SK-N-SH treated with all-trans-retinoic acid at 6 μM for 48 hours (cell line): ENCODE data around the gene LRRC51.
"Not testable (repeated sequence)": the region's sequence is repeated elsewhere in the genome, so short reads cannot be mapped to it uniquely, and the experiment has no call there.

ENCODE experiments used
- ATAC-seq: fragments of 200-7000 bp; cut with Tn5 transposase; 3 replicates; pipeline ENCODE4 v1.9.1; 2020; ENCODE audit warnings: mild to moderate bottlenecking, moderate library complexity
- ARNTL ChIP-seq: fragments of 450-650 bp; formaldehyde crosslinking; IDR thresholded peaks from 2 replicates; pipeline ENCODE4 v1.5.0; 2020; ENCODE audit warnings: low read depth, mild to moderate bottlenecking, moderate library complexity, borderline replicate concordance
- BACH2 ChIP-seq: fragments of 250-450 bp; sonication (Bioruptor Pico); IDR thresholded peaks from 2 replicates; pipeline ENCODE4 v1.9.0; 2021; ENCODE audit warnings: mild to moderate bottlenecking, borderline replicate concordance
- CREB5 ChIP-seq: fragments of 250-450 bp; sonication (Bioruptor Pico); IDR thresholded peaks from 2 replicates; pipeline ENCODE4 v1.5.1; 2020; ENCODE audit warnings: low read depth, mild to moderate bottlenecking, moderate library complexity
- CSDC2 ChIP-seq: fragments of 250-450 bp; sonication (Bioruptor Pico); IDR thresholded peaks from 2 replicates; pipeline ENCODE4 v1.5.0; 2020; ENCODE audit warnings: mild to moderate bottlenecking, moderate library complexity
- GLIS3 ChIP-seq: fragments of 250-450 bp; sonication (Bioruptor Pico); IDR thresholded peaks from 2 replicates; pipeline ENCODE4 v1.5.0; 2020; ENCODE audit warnings: mild to moderate bottlenecking, moderate library complexity
- ISL1 ChIP-seq: fragments of 250-450 bp; sonication (Bioruptor Pico); IDR thresholded peaks from 2 replicates; pipeline ENCODE4 v2.1.2; 2022; ENCODE audit warnings: mild to moderate bottlenecking, moderate library complexity
- OSR1 ChIP-seq: fragments of 250-450 bp; sonication (Bioruptor Pico); IDR thresholded peaks from 2 replicates; pipeline ENCODE4 v1.8.0; 2022; ENCODE audit warnings: moderate library complexity, mild to moderate bottlenecking, inconsistent platforms
- PATZ1 ChIP-seq: fragments of 250-450 bp; sonication (Bioruptor Pico); IDR thresholded peaks from 2 replicates; pipeline ENCODE4 v1.8.0; 2020; ENCODE audit warnings: mild to moderate bottlenecking, moderate library complexity, borderline replicate concordance
- POU6F1 ChIP-seq: fragments of 250-450 bp; sonication (Bioruptor Pico); IDR thresholded peaks from 2 replicates; pipeline ENCODE4 v1.8.0; 2021; ENCODE audit warnings: low read depth, mild to moderate bottlenecking, moderate library complexity, borderline replicate concordance
- PPARA ChIP-seq: fragments of 250-450 bp; sonication (Bioruptor Pico); IDR thresholded peaks from 2 replicates; pipeline ENCODE4 v1.5.0; 2020; ENCODE audit warnings: mild to moderate bottlenecking, borderline replicate concordance
- SNAI2 ChIP-seq: fragments of 250-450 bp; sonication (Bioruptor Pico); IDR thresholded peaks from 2 replicates; pipeline ENCODE4 v1.5.0; 2020; ENCODE audit warnings: mild to moderate bottlenecking, moderate library complexity
- TCF4 ChIP-seq: fragments of 250-450 bp; sonication (Bioruptor Pico); IDR thresholded peaks from 2 replicates; pipeline ENCODE4 v1.8.0; 2021; ENCODE audit warnings: mild to moderate bottlenecking, moderate library complexity, borderline replicate concordance
- TOX ChIP-seq: fragments of 250-450 bp; sonication (Bioruptor Pico); IDR thresholded peaks from 2 replicates; pipeline ENCODE4 v1.8.0; 2021; ENCODE audit warnings: mild to moderate bottlenecking, moderate library complexity, borderline replicate concordance
- TSHZ2 ChIP-seq: fragments of 250-450 bp; sonication (Bioruptor Pico); IDR thresholded peaks from 2 replicates; pipeline ENCODE4 v1.5.0; 2020; ENCODE audit warnings: mild to moderate bottlenecking, moderate library complexity
- ZFP3 ChIP-seq: fragments of 250-450 bp; sonication (Bioruptor Pico); IDR thresholded peaks from 2 replicates; pipeline ENCODE4 v1.5.0; 2020; ENCODE audit warnings: mild to moderate bottlenecking, moderate library complexity
- ZFP30 ChIP-seq: fragments of 450-650 bp; formaldehyde crosslinking; IDR thresholded peaks from 2 replicates; pipeline ENCODE4 v1.5.0; 2022; ENCODE audit warnings: mild to moderate bottlenecking, moderate library complexity
- ZNF565 ChIP-seq: fragments of 450-650 bp; formaldehyde crosslinking; conservative IDR thresholded peaks from 2 replicates; pipeline ENCODE4 v1.5.0; 2020; ENCODE audit warnings: low read depth, mild to moderate bottlenecking, moderate library complexity
- ZNF70 ChIP-seq: fragments of 450-650 bp; formaldehyde crosslinking; IDR thresholded peaks from 2 replicates; pipeline ENCODE4 v1.5.0; 2020; ENCODE audit warnings: mild to moderate bottlenecking, moderate library complexity
- ZNF8 ChIP-seq: fragments of 450-650 bp; formaldehyde crosslinking; IDR thresholded peaks from 2 replicates; pipeline ENCODE4 v1.5.0; 2020; ENCODE audit warnings: mild to moderate bottlenecking, moderate library complexity

LRRC51 gene

GRCh38 chr11:72141066-72141465 lies 60.4 kb downstream of the LRRC51 start:
- no peak for TF ChIP-seq SNAI2 (CRISPR knock-in tag)
- TF ChIP-seq CREB5 = no peak
- TF ChIP-seq PPARA = no peak
- TF ChIP-seq OSR1 (CRISPR knock-in tag) = no peak
- TF ChIP-seq ZFP30 (CRISPR knock-in tag) = no peak
- no peak for TF ChIP-seq TSHZ2 (CRISPR knock-in tag)
- TF ChIP-seq ISL1 (CRISPR knock-in tag) = no peak
- no peak for TF ChIP-seq POU6F1
- no peak for TF ChIP-seq ZNF70 (CRISPR knock-in tag)
- TF ChIP-seq ARNTL = no peak
- TF ChIP-seq ZNF565 = no peak
- no peak for TF ChIP-seq PATZ1 (CRISPR knock-in tag)
- TF ChIP-seq ZFP3 (CRISPR knock-in tag) = no peak
- no peak for TF ChIP-seq GLIS3 (CRISPR knock-in tag)
- no peak for TF ChIP-seq CSDC2 (CRISPR knock-in tag)
- no peak for TF ChIP-seq TCF4 (CRISPR knock-in tag)
- no peak for TF ChIP-seq BACH2 (CRISPR knock-in tag)
- ATAC-seq = peak; percentile 52; the same call in 2 of the 3 replicates

GRCh38 chr11:72142086-72142485 lies 61.4 kb downstream of the LRRC51 start:
- peak; percentile 18; the same call in 2 of the 3 replicates for ATAC-seq

- ATAC-seq = not testable (repeated sequence)
Measured at GRCh38 chr11:72142543-72142942, 61.9 kb downstream of the LRRC51 start.

- TF ChIP-seq TOX (CRISPR knock-in tag) = no peak
- no peak for TF ChIP-seq TCF4 (CRISPR knock-in tag)
- no peak for TF ChIP-seq BACH2 (CRISPR knock-in tag)
- TF ChIP-seq GLIS3 (CRISPR knock-in tag) = no peak
- TF ChIP-seq ISL1 (CRISPR knock-in tag) = no peak
- no peak for TF ChIP-seq PPARA
- no peak for TF ChIP-seq OSR1 (CRISPR knock-in tag)
- TF ChIP-seq ZNF8 (CRISPR knock-in tag) = no peak
- no peak for TF ChIP-seq ARNTL
- TF ChIP-seq, all 23 proteins: peak for 0
Measured at GRCh38 chr11:72144807-72145565, 64.3 kb downstream of the LRRC51 start.

More at GRCh38 chr11:72144807-72145565, 64.3 kb downstream of the LRRC51 start:
- 0 out of 3 replicates have a peak, but pooled peaks have one; percentile 30 for ATAC-seq
